Measurements from ENCODE around the gene HPSE. TPM values are rescaled to one million over a fixed set of nuclear protein-coding genes. Genes with fewer than 3 reads are reported as not detected.

HPSE gene
- polyA plus RNA-seq, 1 experiment = 0.71 TPM

- Histone ChIP-seq H3K36me3 (ENCODE audit: control insufficient read depth, insufficient read depth, low read length) (no peaks in the 10 kb centered on the region), H3K4me3 (ENCODE audit: low read depth, low read length) (no peak overlapping the region), H3K27me3 (ENCODE audit: control insufficient read depth, insufficient read depth, low read length) (peaks cover 11% of the 10 kb centered on the region; the same call in 1 of the 2 replicates)
- no peak for TF ChIP-seq CTCF (IDR thresholded peaks at IDR 0.05; ENCODE audit: insufficient read depth, low read depth, low read length)
- no peak for DNase-seq (ENCODE audit: low read depth)
- ChIA-PET POLR2A (interaction anchor here (0.6 kb wide), 1 partner anchor 90 kb away, joined by 3 read pairs; no protein-coding TSS in a partner anchor), CTCF (interaction anchor here (0.6 to 1.1 kb wide), 2 partner anchors 7 to 14 kb away, joined by 3 read pairs; no protein-coding TSS in a partner anchor)
Observed at GRCh38 chr4:83371936-83372335, 37.3 kb upstream of the HPSE start.

- ChIA-PET POLR2A (no interaction called here), CTCF (interaction anchor here (1.3 kb wide), 1 partner anchor 9 kb away, joined by 7 read pairs; no protein-coding TSS in a partner anchor)
- DNase-seq (ENCODE audit: low read depth) = no peak
- peaks cover 11% of the 10 kb centered on the region; the same call in 1 of the 2 replicates for H3K27me3 ChIP-seq (ENCODE audit: control insufficient read depth, insufficient read depth, low read length)
- no peak overlapping the region for H3K4me3 ChIP-seq (ENCODE audit: low read depth, low read length)
- H3K36me3 ChIP-seq (ENCODE audit: control insufficient read depth, insufficient read depth, low read length) = no peaks in the 10 kb centered on the region
- TF ChIP-seq CTCF (IDR thresholded peaks at IDR 0.05; ENCODE audit: insufficient read depth, low read depth, low read length) = no peak
Observed at GRCh38 chr4:83371235-83371634, 36.6 kb upstream of the HPSE start.

- no peak for TF ChIP-seq CTCF (IDR thresholded peaks at IDR 0.05; ENCODE audit: insufficient read depth, low read depth, low read length)
- POLR2A ChIA-PET = interaction anchor here (0.5 kb wide), 1 partner anchor 12 kb away, joined by 3 read pairs; no protein-coding TSS in a partner anchor
- CTCF ChIA-PET = interaction anchor here (1.3 to 1.5 kb wide), 3 partner anchors 8 to 75 kb away, joined by 3 to 7 read pairs (median 5); no protein-coding TSS in a partner anchor
- DNase-seq (ENCODE audit: low read depth) = no peak
- Histone ChIP-seq H3K27me3 (ENCODE audit: control insufficient read depth, insufficient read depth, low read length) (peaks cover 12% of the 10 kb centered on the region; the same call in 1 of the 2 replicates), H3K4me3 (ENCODE audit: low read depth, low read length) (no peak overlapping the region), H3K36me3 (ENCODE audit: control insufficient read depth, insufficient read depth, low read length) (no peaks in the 10 kb centered on the region)
Observed at GRCh38 chr4:83370640-83370906, 35.9 kb upstream of the HPSE start.

GRCh38 chr4:83369831-83370639 is 35.4 kb upstream of the HPSE start:
- Histone ChIP-seq H3K27me3 (ENCODE audit: control insufficient read depth, insufficient read depth, low read length) (peaks cover 12% of the 10 kb centered on the region; the same call in 1 of the 2 replicates), H3K4me3 (ENCODE audit: low read depth, low read length) (no peak overlapping the region), H3K36me3 (ENCODE audit: control insufficient read depth, insufficient read depth, low read length) (no peaks in the 10 kb centered on the region)
- TF ChIP-seq CTCF (IDR thresholded peaks at IDR 0.05; ENCODE audit: insufficient read depth, low read depth, low read length) = no peak
- POLR2A ChIA-PET = interaction anchor here (0.5 kb wide), 1 partner anchor 12 kb away, joined by 3 read pairs; no protein-coding TSS in a partner anchor
- CTCF ChIA-PET = interaction anchor here (1.3 to 1.5 kb wide), 3 partner anchors 8 to 75 kb away, joined by 3 to 7 read pairs (median 5); no protein-coding TSS in a partner anchor
- no peak for DNase-seq (ENCODE audit: low read depth)

GRCh38 chr4:83364312-83364711 is 29.7 kb upstream of the HPSE start:
- POLR2A ChIA-PET = no interaction called here
- peaks cover 5% of the 10 kb centered on the region; the same call in 1 of the 2 replicates for H3K27me3 ChIP-seq (ENCODE audit: control insufficient read depth, insufficient read depth, low read length)
- CTCF ChIA-PET = interaction anchor here (0.9 to 1.9 kb wide), 2 partner anchors 8 to 14 kb away, joined by 3 to 5 read pairs; no protein-coding TSS in a partner anchor
- no peaks in the 10 kb centered on the region for H3K36me3 ChIP-seq (ENCODE audit: control insufficient read depth, insufficient read depth, low read length)
- H3K4me3 ChIP-seq (ENCODE audit: low read depth, low read length) = no peak overlapping the region
- no peak for DNase-seq (ENCODE audit: low read depth)
- no peak for TF ChIP-seq CTCF (IDR thresholded peaks at IDR 0.05; ENCODE audit: insufficient read depth, low read depth, low read length)
